Measurements from ENCODE around the gene INTS1.
A peak's percentile ranks its signal among the peaks of the same experiment; 100 is the strongest.
"Not testable (repeated sequence)": the region's sequence is repeated elsewhere in the genome, so short reads cannot be mapped to it uniquely, and the experiment has no call there.

The INTS1 gene

GRCh38 chr7:1450431-1450830, 53.8 kb downstream of the INTS1 start:
- H3K4me3 ChIP-seq (ENCODE audit: low read length) = no peak overlapping the region
- no peak for DNase-seq (ENCODE audit: low read depth)
- TF ChIP-seq, protein P1, sequence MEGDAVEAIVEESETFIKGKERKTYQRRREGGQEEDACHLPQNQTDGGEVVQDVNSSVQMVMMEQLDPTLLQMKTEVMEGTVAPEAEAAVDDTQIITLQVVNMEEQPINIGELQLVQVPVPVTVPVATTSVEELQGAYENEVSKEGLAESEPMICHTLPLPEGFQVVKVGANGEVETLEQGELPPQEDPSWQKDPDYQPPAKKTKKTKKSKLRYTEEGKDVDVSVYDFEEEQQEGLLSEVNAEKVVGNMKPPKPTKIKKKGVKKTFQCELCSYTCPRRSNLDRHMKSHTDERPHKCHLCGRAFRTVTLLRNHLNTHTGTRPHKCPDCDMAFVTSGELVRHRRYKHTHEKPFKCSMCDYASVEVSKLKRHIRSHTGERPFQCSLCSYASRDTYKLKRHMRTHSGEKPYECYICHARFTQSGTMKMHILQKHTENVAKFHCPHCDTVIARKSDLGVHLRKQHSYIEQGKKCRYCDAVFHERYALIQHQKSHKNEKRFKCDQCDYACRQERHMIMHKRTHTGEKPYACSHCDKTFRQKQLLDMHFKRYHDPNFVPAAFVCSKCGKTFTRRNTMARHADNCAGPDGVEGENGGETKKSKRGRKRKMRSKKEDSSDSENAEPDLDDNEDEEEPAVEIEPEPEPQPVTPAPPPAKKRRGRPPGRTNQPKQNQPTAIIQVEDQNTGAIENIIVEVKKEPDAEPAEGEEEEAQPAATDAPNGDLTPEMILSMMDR (conservative IDR thresholded peaks at IDR 0.05; ENCODE audit: low read length) = no peak

- TF ChIP-seq, protein P1 (conservative IDR thresholded peaks at IDR 0.05; ENCODE audit: low read length) = no peak
- DNase-seq (ENCODE audit: low read depth) = no peak
These were observed 54.2 kb downstream of the INTS1 start for GRCh38 chr7:1449951-1450350.

GRCh38 chr7:1449501-1449900, 54.7 kb downstream of the INTS1 start:
- DNase-seq (ENCODE audit: low read depth) = no peak
- H3K4me3 ChIP-seq (ENCODE audit: low read length) = no peak overlapping the region
- TF ChIP-seq, protein P1 (conservative IDR thresholded peaks at IDR 0.05; ENCODE audit: low read length) = no peak

More at GRCh38 chr7:1449951-1450350, 54.2 kb downstream of the INTS1 start:
- no peak overlapping the region for H3K4me3 ChIP-seq (ENCODE audit: low read length)

DNA sequence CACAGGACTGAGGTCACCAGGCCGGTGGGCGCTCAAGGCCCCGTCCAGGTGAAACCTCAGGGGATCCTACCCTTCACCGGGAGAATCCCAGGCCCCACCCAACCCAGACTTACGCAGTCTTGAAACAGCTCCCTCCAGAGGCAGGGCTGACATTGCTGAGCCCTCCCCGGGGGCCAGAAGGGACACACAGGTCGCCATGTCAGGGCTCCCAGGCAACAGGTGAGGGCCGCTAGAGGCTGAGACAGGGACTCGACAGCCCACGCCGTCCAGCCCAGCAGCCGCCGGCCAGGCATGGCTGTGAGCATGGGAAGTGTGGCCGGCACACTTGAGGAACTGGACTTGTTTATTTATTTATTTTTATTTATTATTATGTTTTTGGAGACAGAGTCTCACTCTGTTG, 55.2 kb downstream of the INTS1 start:
- DNase-seq (ENCODE audit: low read depth) = no peak
- TF ChIP-seq, protein P1 (conservative IDR thresholded peaks at IDR 0.05; ENCODE audit: low read length) = no peak

DNA sequence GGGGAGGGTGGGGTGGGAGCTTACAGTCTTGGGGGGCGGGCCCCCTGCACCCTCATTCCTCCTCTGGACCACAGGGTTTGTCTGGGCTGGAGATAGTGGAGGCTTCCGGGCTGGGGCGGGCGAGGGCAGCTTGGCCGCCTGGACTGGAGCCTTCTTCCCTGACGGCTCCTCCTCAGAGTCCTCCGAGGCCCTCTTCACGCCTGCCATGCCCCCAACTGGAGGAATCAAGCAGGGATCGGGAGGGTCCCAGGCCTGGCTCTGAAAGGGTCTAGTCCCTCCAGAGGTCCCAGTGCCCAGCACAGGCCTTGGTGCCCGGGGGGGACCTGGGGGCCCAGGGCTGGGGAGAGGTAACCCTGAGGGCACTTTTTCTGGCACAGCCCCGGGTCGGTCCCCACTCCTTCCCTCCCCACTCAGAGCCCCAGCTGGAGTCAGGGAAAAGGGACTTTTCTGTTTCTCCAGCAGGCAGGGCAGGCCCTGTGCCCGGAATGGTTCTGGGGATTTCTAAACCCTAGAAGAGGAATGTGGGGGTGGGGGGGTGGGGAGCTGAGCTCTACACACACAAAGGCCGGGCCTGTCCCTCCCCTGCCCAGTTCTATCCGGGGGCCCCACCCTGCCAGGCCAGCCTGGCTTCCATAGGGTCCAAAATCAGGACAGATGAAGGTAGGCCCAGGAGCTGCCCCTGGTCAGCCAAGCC, 56.5 kb downstream of the INTS1 start:
- H3K4me3 ChIP-seq (ENCODE audit: low read length) = no peak overlapping the region
- TF ChIP-seq, protein P1 (conservative IDR thresholded peaks at IDR 0.05; ENCODE audit: low read length) = no peak
- DNase-seq (ENCODE audit: low read depth) = peak; percentile 57

More for the DNA sequence above, 55.2 kb downstream of the INTS1 start:
- H3K4me3 ChIP-seq (ENCODE audit: low read length) = no peak overlapping the region

DNA sequence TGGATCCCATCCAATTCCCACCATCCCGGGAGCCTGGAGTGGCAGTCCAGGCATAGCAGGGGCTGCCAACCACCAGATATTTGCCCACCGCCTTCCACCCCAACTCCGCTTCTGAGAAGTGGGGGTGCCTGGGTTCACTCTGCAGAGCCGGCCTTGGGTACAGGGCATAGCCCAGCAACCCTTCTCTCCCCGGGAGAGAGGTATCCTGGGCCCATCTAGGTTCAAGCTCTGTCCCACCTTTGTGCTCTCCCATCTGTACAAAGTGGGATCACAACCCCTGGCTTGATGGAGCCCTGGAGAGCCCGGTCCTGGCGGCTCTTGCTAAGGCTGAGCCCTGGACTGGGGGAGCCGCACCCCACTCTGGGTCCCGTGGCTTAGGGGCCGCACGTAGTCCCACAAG, 57.1 kb downstream of the INTS1 start:
- TF ChIP-seq, protein P1 (conservative IDR thresholded peaks at IDR 0.05; ENCODE audit: low read length) = no peak
- no peak for DNase-seq (ENCODE audit: low read depth)
- H3K4me3 ChIP-seq (ENCODE audit: low read length) = no peak overlapping the region

- DNase-seq (ENCODE audit: low read depth) = no peak
- TF ChIP-seq, protein P1 (conservative IDR thresholded peaks at IDR 0.05; ENCODE audit: low read length) = no peak
These were observed 57.6 kb downstream of the INTS1 start for GRCh38 chr7:1446620-1447032.

DNA sequence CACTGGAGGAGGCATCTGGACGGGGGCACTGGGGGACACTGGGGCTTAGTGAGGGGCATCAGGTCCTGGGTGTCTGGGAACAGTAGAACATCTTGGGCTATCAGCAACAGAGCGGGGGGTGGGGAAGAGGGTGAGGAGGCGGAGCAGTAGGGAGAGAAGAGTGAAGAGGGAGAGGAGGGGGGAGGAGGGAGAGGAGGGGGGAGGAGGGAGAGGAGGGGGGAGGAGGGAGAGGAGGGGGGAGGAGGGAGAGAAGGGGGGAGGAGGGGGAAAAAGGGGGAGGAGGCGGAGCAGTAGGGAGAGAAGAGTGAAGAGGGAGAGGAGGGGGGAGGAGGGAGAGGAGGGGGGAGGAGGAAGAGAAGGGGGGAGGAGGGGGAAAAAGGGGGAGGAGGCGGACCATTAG, 58.2 kb downstream of the INTS1 start:
- DNase-seq (ENCODE audit: low read depth) = peak; percentile 33
- not testable (repeated sequence) for H3K4me3 ChIP-seq (ENCODE audit: low read length)

More at GRCh38 chr7:1446620-1447032, 57.6 kb downstream of the INTS1 start:
- no peak overlapping the region for H3K4me3 ChIP-seq (ENCODE audit: low read length)

All from AG10803 (cell line).